Vagina (tissue), 2 donors: ENCODE results near the gene PARD6G. TPM values are rescaled to one million over a fixed set of nuclear protein-coding genes. Genes with fewer than 3 reads are reported as not detected.
"Not testable (repeated sequence)": the region's sequence is repeated elsewhere in the genome, so short reads cannot be mapped to it uniquely, and the experiment has no call there.

Experiments used
- DNase-seq, 2 donors: peaks; one replicate each; pipeline ENCODE4 v3.0.0-alpha.2; 2017; ENCODE audit errors: extremely low spot score in 2 of 2
- H3K27ac ChIP-seq: fragments of 200-600 bp; sonication (generic); one replicate; pipeline ENCODE4 v1.5.1; 2019
- H3K27me3 ChIP-seq: fragments of 200-600 bp; sonication (generic); one replicate; pipeline ENCODE4 v1.5.1; 2019
- H3K36me3 ChIP-seq, 2 donors: fragments of 200-600 bp; sonication (generic); one replicate each; pipeline ENCODE4 v1.5.1; 2017 to 2019
- H3K4me1 ChIP-seq: fragments of 200-600 bp; sonication (generic); one replicate; pipeline ENCODE4 v1.5.1; 2019
- H3K4me3 ChIP-seq, 2 donors: fragments of 200-600 bp; sonication (generic); 1 replicate in 1 of 2; 2 replicates in 1 of 2; pipeline ENCODE4 v1.5.1; 2016 to 2019
- H3K9me3 ChIP-seq: fragments of 200-600 bp; sonication (generic); one replicate; pipeline ENCODE4 v1.5.1; 2019
- CTCF ChIP-seq, 3 experiments: fragments of 450-650 bp in 2 of 3; fragments of 200-600 bp in 1 of 3; sonication (generic) in 1 of 3; IDR thresholded peaks; one replicate each; pipeline ENCODE4 v1.5.1; 2017 to 2019; ENCODE audit warnings: antibody characterized with exemption in 3 of 3, mild to moderate bottlenecking in 2 of 3, moderate library complexity in 2 of 3
- POLR2A ChIP-seq, 2 donors: fragments of 450-650 bp; IDR thresholded peaks; one replicate each; pipeline ENCODE4 v1.6.1; 2017; ENCODE audit warnings: antibody characterized with exemption in 2 of 2, mild to moderate bottlenecking in 2 of 2, moderate library complexity in 2 of 2
- POLR2AphosphoS5 ChIP-seq, 2 donors: sonication (generic); formaldehyde crosslinking; IDR thresholded peaks; one replicate each; pipeline ENCODE4 v1.9.0; 2017; ENCODE audit warnings: antibody characterized with exemption in 2 of 2, mild to moderate bottlenecking in 2 of 2, low read depth in 1 of 2; ENCODE audit not compliant: insufficient read depth in 1 of 2
- intact Hi-C: fragments of 100-400 bp; cut with DNase I; formaldehyde crosslinking; loops from one replicate; pipeline ENCODE4 v1.15.1; 2023
- total RNA-seq: library from RNA; depleted of rRNA; stranded (reverse); fragments of >200 nt; gene quantifications from one replicate; pipeline ENCODE4 v1.2.3, GENCODE V29; 2016

The PARD6G gene
- total RNA-seq, 1 donor from 2014 or later = 32.7 TPM

- no peak overlapping the region for H3K4me3 ChIP-seq
- intact Hi-C loops = no loop called here
Observed at GRCh38 chr18:80239830-80240229, 7.5 kb downstream of the PARD6G start.

GRCh38 chr18:80238651-80239260 lies 8.6 kb downstream of the PARD6G start:
- H3K9me3 ChIP-seq = no peaks in the 10 kb centered on the region
- no peaks in the 10 kb centered on the region for H3K27me3 ChIP-seq
- H3K4me3 ChIP-seq = no peak overlapping the region
- TF ChIP-seq CTCF (IDR thresholded peaks at IDR 0.05) = no peak
- TF ChIP-seq POLR2A (IDR thresholded peaks at IDR 0.05) = no peak
- no peak for TF ChIP-seq POLR2AphosphoS5 (IDR thresholded peaks at IDR 0.05; ENCODE audit: insufficient read depth in 1 of 2, low read depth in 1 of 2)
- no peaks in the 10 kb centered on the region for H3K36me3 ChIP-seq
- intact Hi-C loops = no loop called here
- H3K27ac ChIP-seq = no peak overlapping the region
- no peak for DNase-seq
- peaks cover 10% of the 10 kb centered on the region for H3K4me1 ChIP-seq

More at GRCh38 chr18:80239830-80240229, 7.5 kb downstream of the PARD6G start:
- no peak for DNase-seq
- no peak for TF ChIP-seq CTCF (IDR thresholded peaks at IDR 0.05)
- no peak for TF ChIP-seq POLR2AphosphoS5 (IDR thresholded peaks at IDR 0.05; ENCODE audit: insufficient read depth in 1 of 2, low read depth in 1 of 2)
- no peak for TF ChIP-seq POLR2A (IDR thresholded peaks at IDR 0.05)
- peaks cover 4% of the 10 kb centered on the region for H3K4me1 ChIP-seq
- no peaks in the 10 kb centered on the region for H3K27me3 ChIP-seq
- no peak overlapping the region for H3K27ac ChIP-seq
- H3K36me3 ChIP-seq = no peaks in the 10 kb centered on the region
- H3K9me3 ChIP-seq = no peaks in the 10 kb centered on the region

GRCh38 chr18:80237519-80237918 lies 9.8 kb downstream of the PARD6G start:
- H3K9me3 ChIP-seq, H3K27ac ChIP-seq, H3K27me3 ChIP-seq, intact Hi-C loops, H3K4me3 ChIP-seq, H3K36me3 ChIP-seq, DNase-seq: not testable (repeated sequence)
- peaks cover 16% of the 10 kb centered on the region for H3K4me1 ChIP-seq

- Histone ChIP-seq H3K9me3 (no peaks in the 10 kb centered on the region), H3K36me3 (no peaks in the 10 kb centered on the region), H3K27me3 (no peaks in the 10 kb centered on the region), H3K27ac (no peak overlapping the region), H3K4me1 (peaks cover 29% of the 10 kb centered on the region), H3K4me3 (no peak overlapping the region)
- peak in 1 of 2 donors; percentile 40 for DNase-seq
- no peak for TF ChIP-seq POLR2AphosphoS5 (IDR thresholded peaks at IDR 0.05; ENCODE audit: insufficient read depth in 1 of 2, low read depth in 1 of 2)
- no peak for TF ChIP-seq CTCF (IDR thresholded peaks at IDR 0.05)
- no peak for TF ChIP-seq POLR2A (IDR thresholded peaks at IDR 0.05)
- intact Hi-C loops = no loop called here
Observed at GRCh38 chr18:80234398-80234797, 12.9 kb downstream of the PARD6G start.

- TF ChIP-seq CTCF (IDR thresholded peaks at IDR 0.05) (no peak), POLR2A (IDR thresholded peaks at IDR 0.05) (no peak), POLR2AphosphoS5 (IDR thresholded peaks at IDR 0.05; ENCODE audit: insufficient read depth in 1 of 2, low read depth in 1 of 2) (no peak)
- intact Hi-C loops = no loop called here
- H3K36me3 ChIP-seq = no peaks in the 10 kb centered on the region
- peaks cover 34% of the 10 kb centered on the region for H3K4me1 ChIP-seq
- H3K4me3 ChIP-seq = no peak overlapping the region
- no peaks in the 10 kb centered on the region for H3K9me3 ChIP-seq
- no peak overlapping the region for H3K27ac ChIP-seq
- H3K27me3 ChIP-seq = no peaks in the 10 kb centered on the region
- DNase-seq = peak in 1 of 2 donors; percentile 49
Observed at GRCh38 chr18:80233899-80234298, 13.4 kb downstream of the PARD6G start.
